ENCODE results near the gene UBAC1. TPM values are rescaled to one million over a fixed set of nuclear protein-coding genes. Genes with fewer than 3 reads are reported as not detected.

The UBAC1 gene
- total and polyA plus RNA-seq, 4 donors = 16.2 to 115 (median 16.4) TPM

DNA sequence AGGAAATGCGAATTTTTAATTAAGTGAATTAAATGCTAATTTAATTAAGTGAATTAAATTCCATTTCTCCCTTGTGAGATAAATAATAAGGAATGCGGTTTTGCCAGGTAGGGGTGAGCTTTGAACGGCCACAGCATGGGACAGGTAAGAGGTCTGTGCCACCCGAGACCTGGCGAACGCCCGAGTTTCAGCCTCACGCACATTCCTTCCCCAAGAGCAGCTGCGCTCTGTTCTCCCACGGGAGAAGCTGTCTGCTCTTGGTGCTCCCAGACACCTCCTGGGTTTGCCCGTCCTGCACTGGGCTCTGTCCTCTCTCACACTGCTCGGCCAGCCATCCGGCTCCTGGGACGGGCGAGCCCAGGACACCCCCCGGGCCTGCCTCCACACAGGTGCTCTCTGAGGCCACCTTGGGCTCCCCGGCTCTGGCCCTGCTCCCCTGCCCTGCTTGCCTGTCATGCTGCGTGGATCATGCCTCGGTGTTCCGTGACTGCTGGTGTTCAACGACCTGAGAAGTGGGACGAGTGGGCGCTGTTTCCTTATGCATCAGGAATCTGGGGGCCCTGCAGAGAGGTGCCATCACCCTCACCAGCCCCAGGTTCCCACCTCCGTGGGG lies 40.1 kb downstream of the UBAC1 start:
- peaks cover 11 to 17% (median 14%) of the 10 kb centered on the region in 4 donors for H3K9me3 ChIP-seq (ENCODE audit: control insufficient read depth in 4 of 4, low read length in 3 of 4)
- H3K27ac ChIP-seq (ENCODE audit: low read depth in 1 of 2, low read length in 2 of 2) = no peak overlapping the region
- no peaks in the 10 kb centered on the region for H3K4me1 ChIP-seq (ENCODE audit: control insufficient read depth in 4 of 4, insufficient read depth in 4 of 4, low read length in 3 of 4)
- WGBS = 91% methylated on average over 24 of the region's 24 CpGs
- DNase-seq (ENCODE audit: low spot score) = no peak
- no peaks in the 10 kb centered on the region for H3K27me3 ChIP-seq (ENCODE audit: control insufficient read depth in 4 of 4, insufficient read depth in 4 of 4, low read length in 3 of 4)
- peaks cover 1 to 2% (median 1%) of the 10 kb centered on the region in 4 donors for H3K36me3 ChIP-seq (ENCODE audit: control insufficient read depth in 4 of 4, insufficient read depth in 3 of 4, low read depth in 1 of 4, low read length in 3 of 4)
- no peak overlapping the region for H3K9ac ChIP-seq (ENCODE audit: low read depth in 1 of 2, low read length in 2 of 2)
- H3K4me3 ChIP-seq (ENCODE audit: low read depth in 1 of 3, low read length in 3 of 3) = no peak overlapping the region
- TF ChIP-seq ZBTB33 (IDR thresholded peaks at IDR 0.05) = no peak
- no peak for TF ChIP-seq SP1 (IDR thresholded peaks at IDR 0.05)
- TF ChIP-seq EGR1 (IDR thresholded peaks at IDR 0.05; ENCODE audit: low read depth in 2 of 2) = no peak
- TF ChIP-seq HNF4A (conservative IDR thresholded peaks at IDR 0.05) = no peak
- no peak for TF ChIP-seq FOXA2 (IDR thresholded peaks at IDR 0.05)
- TF ChIP-seq RAD21 (IDR thresholded peaks at IDR 0.05) = no peak
- TF ChIP-seq FOXA1 (IDR thresholded peaks at IDR 0.05) = no peak
- TF ChIP-seq, protein P1, sequence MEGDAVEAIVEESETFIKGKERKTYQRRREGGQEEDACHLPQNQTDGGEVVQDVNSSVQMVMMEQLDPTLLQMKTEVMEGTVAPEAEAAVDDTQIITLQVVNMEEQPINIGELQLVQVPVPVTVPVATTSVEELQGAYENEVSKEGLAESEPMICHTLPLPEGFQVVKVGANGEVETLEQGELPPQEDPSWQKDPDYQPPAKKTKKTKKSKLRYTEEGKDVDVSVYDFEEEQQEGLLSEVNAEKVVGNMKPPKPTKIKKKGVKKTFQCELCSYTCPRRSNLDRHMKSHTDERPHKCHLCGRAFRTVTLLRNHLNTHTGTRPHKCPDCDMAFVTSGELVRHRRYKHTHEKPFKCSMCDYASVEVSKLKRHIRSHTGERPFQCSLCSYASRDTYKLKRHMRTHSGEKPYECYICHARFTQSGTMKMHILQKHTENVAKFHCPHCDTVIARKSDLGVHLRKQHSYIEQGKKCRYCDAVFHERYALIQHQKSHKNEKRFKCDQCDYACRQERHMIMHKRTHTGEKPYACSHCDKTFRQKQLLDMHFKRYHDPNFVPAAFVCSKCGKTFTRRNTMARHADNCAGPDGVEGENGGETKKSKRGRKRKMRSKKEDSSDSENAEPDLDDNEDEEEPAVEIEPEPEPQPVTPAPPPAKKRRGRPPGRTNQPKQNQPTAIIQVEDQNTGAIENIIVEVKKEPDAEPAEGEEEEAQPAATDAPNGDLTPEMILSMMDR (IDR thresholded peaks at IDR 0.05; ENCODE audit: low read depth, low read length, missing input control) = no peak
- no peak for TF ChIP-seq HNF4G (IDR thresholded peaks at IDR 0.05)

GRCh38 chr9:135920256-135920930 lies 40.8 kb downstream of the UBAC1 start:
- Histone ChIP-seq H3K9ac (ENCODE audit: low read depth in 1 of 2, low read length in 2 of 2) (no peak overlapping the region), H3K27me3 (ENCODE audit: control insufficient read depth in 4 of 4, insufficient read depth in 4 of 4, low read length in 3 of 4) (no peaks in the 10 kb centered on the region), H3K9me3 (ENCODE audit: control insufficient read depth in 4 of 4, low read length in 3 of 4) (peaks cover 16 to 24% (median 17%) of the 10 kb centered on the region in 4 donors), H3K4me1 (ENCODE audit: control insufficient read depth in 4 of 4, insufficient read depth in 4 of 4, low read length in 3 of 4) (no peaks in the 10 kb centered on the region), H3K27ac (ENCODE audit: low read depth in 1 of 2, low read length in 2 of 2) (no peak overlapping the region), H3K36me3 (ENCODE audit: control insufficient read depth in 4 of 4, insufficient read depth in 3 of 4, low read depth in 1 of 4, low read length in 3 of 4) (peaks cover 2 to 8% (median 7%) of the 10 kb centered on the region in 4 donors), H3K4me3 (ENCODE audit: low read depth in 1 of 3, low read length in 3 of 3) (no peak overlapping the region)
- DNase-seq (ENCODE audit: low spot score) = no peak
- WGBS = 93% methylated on average over 15 of the region's 15 CpGs
- TF ChIP-seq GABPA (IDR thresholded peaks at IDR 0.05 in 1 of 2, conservative IDR thresholded peaks at IDR 0.05 in 1 of 2) = no peak
- no peak for TF ChIP-seq TAF1 (conservative IDR thresholded peaks at IDR 0.05)
- TF ChIP-seq, protein P2, sequence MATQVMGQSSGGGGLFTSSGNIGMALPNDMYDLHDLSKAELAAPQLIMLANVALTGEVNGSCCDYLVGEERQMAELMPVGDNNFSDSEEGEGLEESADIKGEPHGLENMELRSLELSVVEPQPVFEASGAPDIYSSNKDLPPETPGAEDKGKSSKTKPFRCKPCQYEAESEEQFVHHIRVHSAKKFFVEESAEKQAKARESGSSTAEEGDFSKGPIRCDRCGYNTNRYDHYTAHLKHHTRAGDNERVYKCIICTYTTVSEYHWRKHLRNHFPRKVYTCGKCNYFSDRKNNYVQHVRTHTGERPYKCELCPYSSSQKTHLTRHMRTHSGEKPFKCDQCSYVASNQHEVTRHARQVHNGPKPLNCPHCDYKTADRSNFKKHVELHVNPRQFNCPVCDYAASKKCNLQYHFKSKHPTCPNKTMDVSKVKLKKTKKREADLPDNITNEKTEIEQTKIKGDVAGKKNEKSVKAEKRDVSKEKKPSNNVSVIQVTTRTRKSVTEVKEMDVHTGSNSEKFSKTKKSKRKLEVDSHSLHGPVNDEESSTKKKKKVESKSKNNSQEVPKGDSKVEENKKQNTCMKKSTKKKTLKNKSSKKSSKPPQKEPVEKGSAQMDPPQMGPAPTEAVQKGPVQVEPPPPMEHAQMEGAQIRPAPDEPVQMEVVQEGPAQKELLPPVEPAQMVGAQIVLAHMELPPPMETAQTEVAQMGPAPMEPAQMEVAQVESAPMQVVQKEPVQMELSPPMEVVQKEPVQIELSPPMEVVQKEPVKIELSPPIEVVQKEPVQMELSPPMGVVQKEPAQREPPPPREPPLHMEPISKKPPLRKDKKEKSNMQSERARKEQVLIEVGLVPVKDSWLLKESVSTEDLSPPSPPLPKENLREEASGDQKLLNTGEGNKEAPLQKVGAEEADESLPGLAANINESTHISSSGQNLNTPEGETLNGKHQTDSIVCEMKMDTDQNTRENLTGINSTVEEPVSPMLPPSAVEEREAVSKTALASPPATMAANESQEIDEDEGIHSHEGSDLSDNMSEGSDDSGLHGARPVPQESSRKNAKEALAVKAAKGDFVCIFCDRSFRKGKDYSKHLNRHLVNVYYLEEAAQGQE (IDR thresholded peaks at IDR 0.05) = no peak
- TF ChIP-seq NR2F2 (IDR thresholded peaks at IDR 0.05) = no peak
- TF ChIP-seq, protein P3, sequence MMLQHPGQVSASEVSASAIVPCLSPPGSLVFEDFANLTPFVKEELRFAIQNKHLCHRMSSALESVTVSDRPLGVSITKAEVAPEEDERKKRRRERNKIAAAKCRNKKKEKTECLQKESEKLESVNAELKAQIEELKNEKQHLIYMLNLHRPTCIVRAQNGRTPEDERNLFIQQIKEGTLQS (IDR thresholded peaks at IDR 0.05) = no peak
- no peak for TF ChIP-seq RAD21 (IDR thresholded peaks at IDR 0.05)

Measured in liver (tissue), 9 donors.